Retinal pigment epithelial cell (primary cell): ENCODE results near the gene PPP2R5C.

Source experiments
- DNase-seq: peaks from one replicate; pipeline ENCODE4 v3.0.0-alpha.2; 2010; ENCODE audit warnings: low read depth
- H3K4me3 ChIP-seq: 2 replicates; pipeline ENCODE4 v1.5.1; 2011; ENCODE audit warnings: mild to moderate bottlenecking, low read length, control low read depth, moderate library complexity
- TF ChIP-seq, protein P1 (sequence below): conservative IDR thresholded peaks from 2 replicates; pipeline ENCODE4 v1.5.1; 2011; ENCODE audit warnings: low read depth, low read length, control low read depth, inconsistent platforms

The PPP2R5C gene

GRCh38 chr14:101736071-101736470 lies 25.4 kb upstream of the PPP2R5C start:
- H3K4me3 ChIP-seq, result no peak overlapping the region
- TF ChIP-seq, protein P1, sequence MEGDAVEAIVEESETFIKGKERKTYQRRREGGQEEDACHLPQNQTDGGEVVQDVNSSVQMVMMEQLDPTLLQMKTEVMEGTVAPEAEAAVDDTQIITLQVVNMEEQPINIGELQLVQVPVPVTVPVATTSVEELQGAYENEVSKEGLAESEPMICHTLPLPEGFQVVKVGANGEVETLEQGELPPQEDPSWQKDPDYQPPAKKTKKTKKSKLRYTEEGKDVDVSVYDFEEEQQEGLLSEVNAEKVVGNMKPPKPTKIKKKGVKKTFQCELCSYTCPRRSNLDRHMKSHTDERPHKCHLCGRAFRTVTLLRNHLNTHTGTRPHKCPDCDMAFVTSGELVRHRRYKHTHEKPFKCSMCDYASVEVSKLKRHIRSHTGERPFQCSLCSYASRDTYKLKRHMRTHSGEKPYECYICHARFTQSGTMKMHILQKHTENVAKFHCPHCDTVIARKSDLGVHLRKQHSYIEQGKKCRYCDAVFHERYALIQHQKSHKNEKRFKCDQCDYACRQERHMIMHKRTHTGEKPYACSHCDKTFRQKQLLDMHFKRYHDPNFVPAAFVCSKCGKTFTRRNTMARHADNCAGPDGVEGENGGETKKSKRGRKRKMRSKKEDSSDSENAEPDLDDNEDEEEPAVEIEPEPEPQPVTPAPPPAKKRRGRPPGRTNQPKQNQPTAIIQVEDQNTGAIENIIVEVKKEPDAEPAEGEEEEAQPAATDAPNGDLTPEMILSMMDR, result no peak
- DNase-seq, result no peak

- DNase-seq, result no peak
- TF ChIP-seq, protein P1, result no peak
- no peak overlapping the region for H3K4me3 ChIP-seq
These were observed 24.9 kb upstream of the PPP2R5C start for GRCh38 chr14:101736585-101736984.

- DNase-seq, result no peak
- TF ChIP-seq, protein P1, result no peak
- H3K4me3 ChIP-seq, result no peak overlapping the region
These were observed 23.8 kb upstream of the PPP2R5C start for GRCh38 chr14:101737414-101738339.

GRCh38 chr14:101738703-101739320 lies 22.7 kb upstream of the PPP2R5C start:
- H3K4me3 ChIP-seq, result no peak overlapping the region
- TF ChIP-seq, protein P1, result no peak

DNA sequence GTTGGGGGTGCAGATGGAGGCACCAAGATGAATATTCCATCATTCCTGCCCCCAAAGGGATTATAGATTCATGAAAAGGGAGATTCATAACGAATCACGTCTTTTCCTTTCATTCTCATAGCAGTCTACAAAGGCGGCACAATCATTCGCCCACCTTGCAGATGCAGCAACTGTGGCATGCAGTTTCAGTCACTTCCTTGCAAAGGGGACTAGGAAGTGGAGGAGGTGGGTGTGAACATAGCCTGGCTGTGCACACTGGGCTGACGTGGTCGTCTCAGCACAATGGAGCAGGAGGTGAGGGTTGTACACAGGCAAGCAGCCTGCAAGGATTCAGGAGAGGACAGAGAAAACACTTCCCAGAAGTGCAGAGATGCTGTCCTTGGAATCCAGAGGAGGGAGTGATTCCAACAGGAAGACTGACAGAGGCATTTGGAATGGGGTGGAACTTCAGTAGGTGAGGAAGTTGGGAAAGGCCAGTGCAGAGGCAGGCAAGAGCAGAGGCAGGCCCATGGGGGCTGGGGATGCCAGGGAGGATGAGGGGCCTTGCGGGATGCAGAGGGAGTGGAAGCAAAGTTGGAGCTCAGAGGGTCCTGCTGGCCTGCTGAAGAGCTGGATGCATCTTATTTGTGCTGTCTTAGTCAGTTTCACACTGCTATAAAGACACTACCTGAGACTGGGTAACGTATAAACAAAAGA lies 21.9 kb upstream of the PPP2R5C start:
- TF ChIP-seq, protein P1, result no peak
- DNase-seq, result no peak
- no peak overlapping the region for H3K4me3 ChIP-seq

More at GRCh38 chr14:101738703-101739320, 22.7 kb upstream of the PPP2R5C start:
- DNase-seq, result no peak

GRCh38 chr14:101740981-101741380 lies 20.5 kb upstream of the PPP2R5C start:
- TF ChIP-seq, protein P1, result no peak
- no peak for DNase-seq
- H3K4me3 ChIP-seq, result no peak overlapping the region
